ENCODE results near the gene CORIN.

GRCh38 chr4:47715716-47716416, 122.0 kb downstream of the CORIN start:
- TF ChIP-seq CTCF (IDR thresholded peaks at IDR 0.05) (no peak), POLR2A (IDR thresholded peaks at IDR 0.05) (no peak)
